DOHH2 (cell line): ENCODE measurements around the gene RIPOR3.

Experiments
- CTCF ChIP-seq: fragments of 200-600 bp; sonication (generic); IDR thresholded peaks from one replicate; pipeline ENCODE4 v1.5.1; 2014; ENCODE audit warnings: antibody characterized with exemption, mild to moderate bottlenecking, low read depth, low read length; ENCODE audit not compliant: poor library complexity, severe bottlenecking
- EZH2phosphoT487 ChIP-seq: fragments of 200-600 bp; sonication (generic); IDR thresholded peaks from 2 replicates; pipeline ENCODE4 v1.6.1; 2017; ENCODE audit warnings: borderline replicate concordance, mild to moderate bottlenecking, antibody characterized with exemption, low read length, moderate library complexity, mixed read lengths

DNA sequence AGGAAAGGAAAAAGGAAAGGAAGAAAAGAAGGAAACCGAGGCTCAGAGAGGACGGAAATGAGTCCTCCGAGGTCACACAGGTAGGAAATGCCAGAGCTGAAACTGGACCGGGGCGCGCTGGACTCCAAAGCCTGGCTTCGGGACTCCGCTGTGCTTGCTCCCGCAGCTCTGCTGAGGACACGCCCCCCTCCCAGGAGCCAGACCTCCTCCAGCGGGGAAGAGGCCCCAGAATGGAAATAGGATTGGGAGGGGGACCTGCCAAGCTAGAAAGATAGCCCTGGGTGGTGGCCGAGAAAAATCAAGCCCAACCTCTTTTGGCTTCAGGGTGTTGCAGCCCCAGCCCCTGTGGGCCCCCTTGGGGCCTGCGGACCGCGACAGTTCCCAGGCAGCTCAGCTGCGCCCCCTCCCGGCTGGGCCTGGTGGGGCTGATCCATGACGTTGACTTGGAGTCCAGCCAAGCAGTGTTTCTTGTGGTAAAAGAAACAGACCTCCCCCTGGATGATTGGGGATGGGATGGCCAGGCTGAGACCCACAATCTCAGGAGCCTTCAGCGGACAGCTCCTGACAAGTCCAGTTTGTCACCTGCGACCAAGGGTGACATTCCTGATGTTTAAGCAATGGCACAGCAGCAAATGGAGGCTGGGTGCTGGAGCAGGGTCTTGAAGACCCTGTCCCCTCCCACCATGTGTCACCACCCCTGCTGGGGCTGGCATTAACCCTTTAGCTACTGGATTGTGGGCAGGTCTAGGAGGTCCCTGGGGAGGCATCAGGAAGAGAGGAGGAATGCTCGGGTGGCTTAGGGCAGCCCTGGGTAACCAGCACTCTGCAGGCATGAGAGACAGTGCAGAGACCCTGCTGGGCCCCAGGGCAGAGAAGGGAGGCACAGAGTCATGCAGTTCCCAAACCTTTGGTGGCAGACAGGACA is 55.4 kb downstream of the RIPOR3 start:
- TF ChIP-seq CTCF = peak; percentile 96
- TF ChIP-seq EZH2phosphoT487 = no peak
